ENCODE results near the gene PDE4A. TPM values are rescaled to one million over a fixed set of nuclear protein-coding genes. Genes with fewer than 3 reads are reported as not detected.

PDE4A gene
- total and polyA plus RNA-seq, 10 of the 15 experiments (the other 5 are each of a cell fraction or from before 2014, with no cell fraction given): 0.24 to 13.3 (median 4.9) TPM

DNA sequence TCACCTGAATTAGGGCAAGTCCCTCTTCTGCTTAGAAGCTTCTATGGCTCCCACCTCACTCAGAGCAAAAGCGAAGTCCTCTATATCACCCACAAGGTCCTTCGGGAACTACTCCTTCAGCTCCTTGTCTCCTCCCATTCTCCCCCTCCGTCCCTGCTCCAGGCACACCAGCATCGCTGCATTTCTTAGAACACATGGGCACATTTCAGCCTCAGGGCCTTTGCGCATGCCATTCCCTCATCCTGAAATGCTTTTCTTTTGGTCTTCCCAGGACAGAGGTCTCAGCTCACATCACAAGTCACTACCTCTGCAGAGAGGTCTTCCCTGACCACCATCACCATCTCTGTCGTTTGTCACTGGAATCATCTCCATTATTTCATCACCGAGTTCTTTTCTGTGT, 92.9 kb downstream of the PDE4A start:
- POLR2A ChIA-PET: no interaction called here

More for the DNA sequence above, 92.9 kb downstream of the PDE4A start:
- BruUV-seq (replicated peaks): no TSS peak
- TF ChIP-seq YY1 (IDR thresholded peaks at IDR 0.05; ENCODE audit: low read depth, low read length) (no peak), SUPT20H (IDR thresholded peaks at IDR 0.05; ENCODE audit: borderline replicate concordance, control insufficient read depth, low read depth, low read length) (no peak), CBFB (IDR thresholded peaks at IDR 0.05; ENCODE audit: low read depth) (no peak), E4F1 (IDR thresholded peaks at IDR 0.05; ENCODE audit: borderline replicate concordance, partially characterized antibody) (no peak), SMAD1 (IDR thresholded peaks at IDR 0.05; ENCODE audit: low read depth, partially characterized antibody) (no peak)
- Histone ChIP-seq H3K4me2 (ENCODE audit: control insufficient read depth, insufficient read depth) (no peak overlapping the region), H3K9me3 (replicated peaks; ENCODE audit: control insufficient read depth, insufficient read depth, low read length) (no peaks in the 10 kb centered on the region), H3K27me3 (replicated peaks in 1 of 2; ENCODE audit: control insufficient read depth in 2 of 2, insufficient read depth in 2 of 2, low read length in 1 of 2) (peaks cover 12 to 21% of the 10 kb centered on the region in 2 experiments), H4K20me1 (ENCODE audit: control insufficient read depth, insufficient read depth) (no peaks in the 10 kb centered on the region), H3K36me3 (ENCODE audit: control insufficient read depth in 2 of 2, insufficient read depth in 2 of 2, low read length in 1 of 2) (no peaks in the 10 kb centered on the region), H3K4me3 (no peak overlapping the region), H3K27ac (ENCODE audit: control insufficient read depth, insufficient read depth) (no peak overlapping the region), H3K4me1 (ENCODE audit: control insufficient read depth, insufficient read depth, low read length) (peaks cover 9% of the 10 kb centered on the region), H2AFZ (ENCODE audit: control insufficient read depth, low read depth, low read length) (no peak overlapping the region), H3K79me2 (ENCODE audit: control insufficient read depth, insufficient read depth, low read length) (no peaks in the 10 kb centered on the region), H3K9ac (ENCODE audit: control insufficient read depth, insufficient read depth, low read length) (no peak overlapping the region)
- no peak for DNase-seq (ENCODE audit: low read depth, low spot score)
- in situ Hi-C loops (cut with MboI): no loop called here
- intact Hi-C loops (cut with micrococcal nuclease; ENCODE audit: unreplicated experiment): no loop called here
- WGBS (ENCODE audit: insufficient coverage, insufficient replicate concordance, low lambda C conversion rate, missing lambda C conversion rate): 41% methylated on average over 7 of the region's 7 CpGs
- ATAC-seq: no peak
- SMC1A ChIA-PET (ENCODE audit: uncharacterized antibody, unreplicated experiment): interaction anchor here (1.2 kb wide), 1 partner anchor 29 kb away, joined by 4 read pairs; no protein-coding TSS in a partner anchor
- FAIRE-seq: no peak
- RAD21 ChIA-PET (ENCODE audit: unreplicated experiment): interaction anchor here (0.5 kb wide), 1 partner anchor 22 kb away, joined by 3 read pairs; no protein-coding TSS in a partner anchor
- CTCF ChIA-PET: interaction anchor here (0.8 to 2.5 kb wide), 2 partner anchors 30 to 186 kb away, joined by 3 to 6 read pairs; no protein-coding TSS in a partner anchor

All from GM12878 (cell line).